GM21360 (cell line): Measurements from ENCODE around the gene RMI1.
"Not testable (repeated sequence)": the region's sequence is repeated elsewhere in the genome, so short reads cannot be mapped to it uniquely, and the experiment has no call there.

ENCODE experiments used
- ATAC-seq: cut with Tn5 transposase; IDR thresholded peaks from one replicate; pipeline ENCODE4 v1.9.1; 2021; ENCODE audit warnings: mild to moderate bottlenecking, moderate library complexity; ENCODE audit not compliant: unreplicated experiment

Gene RMI1

DNA sequence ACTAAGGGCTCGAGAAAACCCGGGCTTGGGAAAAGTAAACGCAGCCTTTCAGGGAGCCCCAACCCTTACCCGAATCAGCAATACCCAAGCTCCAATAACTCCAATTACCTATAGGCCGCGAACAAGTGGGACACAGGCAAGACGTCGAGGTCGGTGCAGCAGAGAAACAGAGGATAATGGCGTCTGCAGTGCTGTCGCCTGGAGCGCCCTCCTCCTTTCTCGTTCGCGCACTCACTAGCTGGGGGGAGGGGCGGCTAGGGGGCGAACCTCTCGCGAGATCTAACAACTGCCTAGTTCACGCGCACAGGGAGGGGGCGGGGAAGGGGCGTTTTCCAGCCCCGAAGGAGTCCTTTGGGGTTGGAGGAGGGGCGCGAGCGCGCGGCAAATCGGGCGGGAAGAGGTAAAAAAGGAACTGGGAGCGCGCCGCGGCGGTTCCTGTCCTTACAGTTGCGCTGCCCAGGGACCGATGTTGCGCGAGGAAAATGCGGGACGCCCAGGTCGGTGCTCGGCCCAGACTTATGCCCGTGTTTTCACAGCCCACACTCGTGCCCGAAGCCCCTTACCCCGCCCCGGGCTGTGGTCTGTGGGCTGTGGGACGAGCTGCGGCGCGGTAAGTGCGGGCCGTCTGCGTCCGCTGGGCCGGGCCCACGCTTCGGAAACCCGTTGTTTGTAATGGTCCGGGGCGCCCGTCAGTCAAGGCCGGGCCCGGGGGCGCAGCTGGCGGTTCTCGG lies at the start of gene RMI1:
Gene RMI1 (plus strand): TSS at position 411 of the 731 bp plus-strand sequence. CDS start 20,182 bp downstream, outside the sequence.
- peak; percentile 69 for ATAC-seq

DNA sequence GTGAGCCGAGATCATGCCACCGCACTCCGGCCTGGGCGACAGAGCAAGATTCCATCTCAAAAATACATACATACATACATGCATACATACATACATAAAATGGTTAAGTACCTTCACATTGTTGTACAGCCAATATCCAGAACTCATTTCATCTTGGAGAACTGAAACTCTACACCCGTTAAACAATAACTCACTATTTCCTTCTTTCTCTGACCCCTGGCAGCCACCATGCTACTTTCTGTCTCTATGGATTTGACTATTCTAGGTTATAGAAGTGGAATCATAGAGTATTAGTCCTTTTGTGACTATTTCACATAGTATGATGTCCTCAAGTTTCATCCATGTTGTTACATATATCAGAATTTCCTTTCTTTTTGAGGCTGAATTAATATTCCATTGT lies 49.7 kb upstream of the RMI1 start:
- no peak for ATAC-seq

- no peak for ATAC-seq
Measured at GRCh38 chr9:83932011-83932410, 48.6 kb upstream of the RMI1 start.

GRCh38 chr9:83932851-83933250 lies 47.8 kb upstream of the RMI1 start:
- ATAC-seq, result no peak

GRCh38 chr9:83933790-83934189 lies 46.8 kb upstream of the RMI1 start:
- ATAC-seq, result no peak

DNA sequence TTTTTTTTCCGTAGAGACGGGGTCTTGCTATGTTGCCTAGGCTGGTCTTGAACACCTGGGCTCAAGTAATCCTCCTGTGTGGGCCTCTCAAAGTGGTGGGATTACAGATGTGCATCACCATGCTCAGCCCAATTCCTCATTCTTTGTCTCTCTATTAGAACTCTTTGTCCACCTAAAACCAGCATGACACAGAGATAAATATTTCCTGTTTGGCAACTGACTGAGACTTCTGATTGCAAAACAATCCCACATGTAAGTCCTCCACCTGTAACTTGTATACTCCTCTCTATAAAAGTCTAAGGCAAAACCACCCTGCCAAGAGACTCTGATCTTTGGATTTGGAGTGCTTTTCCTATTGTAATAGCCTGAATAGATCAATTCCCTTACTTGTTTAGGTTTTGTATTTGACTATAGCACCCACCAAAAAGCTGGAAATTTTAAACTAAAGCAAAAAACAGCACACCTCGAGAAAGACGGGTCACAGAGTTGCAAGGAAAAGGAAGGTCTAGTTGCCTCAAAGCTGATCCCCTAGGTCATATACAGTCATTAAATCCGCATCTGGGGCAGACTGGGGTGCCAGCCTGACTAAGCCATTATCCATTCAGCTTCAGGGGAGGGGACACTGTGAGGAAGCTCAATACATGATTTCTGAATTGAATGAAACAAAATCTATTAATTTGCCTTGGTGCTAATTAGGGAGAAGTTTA lies 45.9 kb upstream of the RMI1 start:
- no peak for ATAC-seq

- ATAC-seq, result no peak
Measured at GRCh38 chr9:83935276-83935935, 45.2 kb upstream of the RMI1 start.

GRCh38 chr9:83936523-83936922 lies 44.1 kb upstream of the RMI1 start:
- no peak for ATAC-seq

- peak; percentile 83 for ATAC-seq
Measured at GRCh38 chr9:83937861-83938455, 42.6 kb upstream of the RMI1 start.

DNA sequence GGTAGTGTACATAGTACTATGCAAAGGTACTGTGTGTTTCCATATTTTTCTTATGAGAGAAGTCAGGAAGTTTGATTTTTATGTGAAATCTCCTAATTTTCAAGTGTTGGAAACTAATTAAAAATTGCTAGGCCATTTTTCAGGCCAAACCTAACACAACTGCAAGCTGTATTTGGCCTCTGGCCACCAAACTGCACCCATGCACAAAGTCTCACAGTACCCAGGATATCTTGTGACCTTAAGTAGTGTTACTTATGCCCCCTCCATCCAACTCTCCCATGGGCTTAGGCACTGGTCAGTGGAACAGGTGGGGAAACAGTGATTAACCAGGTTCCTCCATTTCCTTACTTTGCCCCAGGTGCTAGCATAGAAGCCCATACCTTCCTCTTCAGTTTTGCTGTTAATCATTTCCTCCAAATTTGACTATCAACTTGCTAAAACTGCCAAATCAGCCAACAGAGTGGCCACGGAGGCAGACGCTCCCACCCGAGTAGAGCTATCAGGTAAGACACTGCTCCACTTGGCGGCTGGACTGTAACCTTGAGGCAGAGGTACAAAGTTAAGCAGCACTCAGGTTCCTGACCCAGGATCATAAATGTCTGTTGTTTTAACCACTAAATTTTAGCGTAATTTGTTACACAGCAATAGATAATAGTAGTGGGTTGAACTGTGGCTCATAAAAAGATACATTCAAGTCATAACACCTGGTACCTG lies 39.9 kb upstream of the RMI1 start:
- ATAC-seq, result no peak

GRCh38 chr9:83948096-83948495 lies 32.5 kb upstream of the RMI1 start:
- not testable (repeated sequence) for ATAC-seq

- peak; percentile 44 for ATAC-seq
Measured at GRCh38 chr9:83956086-83956435, 24.5 kb upstream of the RMI1 start.

DNA sequence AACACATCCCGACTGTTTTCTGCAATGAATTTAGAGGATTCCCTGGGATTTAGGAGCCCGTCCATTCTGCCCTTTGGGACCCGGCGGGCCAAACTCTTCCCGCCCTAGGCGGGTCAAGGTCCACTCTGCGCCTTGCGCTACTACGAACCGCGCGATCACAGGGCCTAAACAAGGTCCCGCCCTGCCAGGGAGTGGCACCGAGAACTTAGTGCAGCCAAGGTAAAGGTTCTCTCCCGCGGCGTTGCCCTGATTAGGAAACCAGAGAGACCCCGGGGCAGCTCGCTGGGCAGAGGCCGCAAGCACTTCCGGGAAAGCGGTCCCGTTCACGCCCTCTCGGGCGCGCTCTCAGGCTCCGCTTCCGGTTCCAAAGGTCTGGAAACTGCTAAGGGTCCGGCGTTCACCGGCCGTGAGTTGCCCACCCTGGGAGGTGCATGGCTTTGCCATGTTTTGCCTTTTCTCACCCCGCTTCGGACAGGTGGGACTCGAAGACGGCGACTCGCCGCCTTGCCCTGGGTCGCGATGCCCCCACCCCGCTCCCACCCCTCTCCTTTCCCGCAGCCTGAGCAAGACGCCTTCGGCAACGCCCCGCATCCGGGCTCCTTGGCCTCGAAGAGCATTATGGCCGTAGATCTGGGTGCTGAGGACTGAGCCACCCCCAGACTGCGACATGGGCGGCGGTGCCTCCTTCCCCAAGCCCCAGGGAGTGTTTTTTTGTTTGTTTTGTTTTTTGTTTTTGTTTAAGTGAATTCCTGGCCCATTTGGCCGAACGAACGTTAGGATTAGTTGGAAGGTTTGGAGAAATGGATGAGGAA lies 24.0 kb upstream of the RMI1 start:
- ATAC-seq, result peak; percentile 53

- no peak for ATAC-seq
Measured at GRCh38 chr9:83957248-83957513, 23.4 kb upstream of the RMI1 start.

DNA sequence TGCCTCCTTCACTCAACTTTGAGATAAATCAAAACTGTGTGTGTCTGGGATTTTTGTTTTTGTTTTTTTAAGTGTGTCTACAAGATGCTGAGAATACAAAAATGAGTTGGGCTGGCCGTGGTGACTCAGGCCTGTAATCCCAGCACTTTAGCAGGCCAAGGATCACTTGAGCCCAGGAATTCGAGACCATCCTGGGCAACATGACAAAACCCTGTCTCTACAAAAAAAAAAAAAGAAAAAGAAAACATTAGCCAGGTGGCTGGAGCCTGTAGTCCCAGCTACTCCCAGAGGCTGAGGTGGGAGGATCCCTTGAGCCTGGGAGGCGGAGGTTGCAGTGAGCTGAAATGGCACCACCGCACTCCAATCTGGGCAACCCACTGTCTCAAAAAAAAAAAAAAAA lies 21.5 kb upstream of the RMI1 start:
- no peak for ATAC-seq

GRCh38 chr9:83960991-83961390 lies 19.6 kb upstream of the RMI1 start:
- no peak for ATAC-seq

DNA sequence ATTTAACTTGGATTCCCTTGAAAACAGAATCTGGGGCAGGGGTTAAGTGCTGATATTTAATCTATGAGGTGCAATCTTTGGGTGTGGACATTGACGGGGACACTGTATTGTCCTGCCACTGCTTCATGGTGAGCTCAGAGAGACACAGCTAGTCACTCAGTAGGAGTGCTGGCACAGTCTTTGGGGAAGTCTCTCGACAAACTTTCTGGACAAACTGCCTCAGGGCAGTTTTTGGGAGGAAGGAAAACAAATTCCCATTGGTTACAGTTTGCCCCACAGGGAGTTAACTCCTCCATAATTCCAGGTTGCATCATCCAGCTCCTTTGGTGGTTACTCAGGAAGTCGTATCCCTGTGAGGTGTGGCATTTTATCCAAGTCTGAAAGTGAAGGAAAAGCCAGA lies 18.4 kb upstream of the RMI1 start:
- ATAC-seq, result no peak

- no peak for ATAC-seq
Measured at GRCh38 chr9:83964973-83965349, 15.6 kb upstream of the RMI1 start.

GRCh38 chr9:83965350-83966208 lies 15.0 kb upstream of the RMI1 start:
- ATAC-seq, result no peak

GRCh38 chr9:83966209-83966582 lies 14.4 kb upstream of the RMI1 start:
- ATAC-seq, result no peak
